Activated CD8-positive, alpha-beta memory T cell treated with anti-CD3 and anti-CD28 coated beads for 48 hours (primary cell): ENCODE data around the gene F12.
"Not testable (repeated sequence)": the region's sequence is repeated elsewhere in the genome, so short reads cannot be mapped to it uniquely, and the experiment has no call there.

Experiments
- DNase-seq, 3 experiments: peaks; one replicate each; pipeline ENCODE4 v3.0.0-alpha.2; 2020; ENCODE audit warnings: low read depth in 2 of 3, low spot score in 2 of 3

F12 gene

DNA sequence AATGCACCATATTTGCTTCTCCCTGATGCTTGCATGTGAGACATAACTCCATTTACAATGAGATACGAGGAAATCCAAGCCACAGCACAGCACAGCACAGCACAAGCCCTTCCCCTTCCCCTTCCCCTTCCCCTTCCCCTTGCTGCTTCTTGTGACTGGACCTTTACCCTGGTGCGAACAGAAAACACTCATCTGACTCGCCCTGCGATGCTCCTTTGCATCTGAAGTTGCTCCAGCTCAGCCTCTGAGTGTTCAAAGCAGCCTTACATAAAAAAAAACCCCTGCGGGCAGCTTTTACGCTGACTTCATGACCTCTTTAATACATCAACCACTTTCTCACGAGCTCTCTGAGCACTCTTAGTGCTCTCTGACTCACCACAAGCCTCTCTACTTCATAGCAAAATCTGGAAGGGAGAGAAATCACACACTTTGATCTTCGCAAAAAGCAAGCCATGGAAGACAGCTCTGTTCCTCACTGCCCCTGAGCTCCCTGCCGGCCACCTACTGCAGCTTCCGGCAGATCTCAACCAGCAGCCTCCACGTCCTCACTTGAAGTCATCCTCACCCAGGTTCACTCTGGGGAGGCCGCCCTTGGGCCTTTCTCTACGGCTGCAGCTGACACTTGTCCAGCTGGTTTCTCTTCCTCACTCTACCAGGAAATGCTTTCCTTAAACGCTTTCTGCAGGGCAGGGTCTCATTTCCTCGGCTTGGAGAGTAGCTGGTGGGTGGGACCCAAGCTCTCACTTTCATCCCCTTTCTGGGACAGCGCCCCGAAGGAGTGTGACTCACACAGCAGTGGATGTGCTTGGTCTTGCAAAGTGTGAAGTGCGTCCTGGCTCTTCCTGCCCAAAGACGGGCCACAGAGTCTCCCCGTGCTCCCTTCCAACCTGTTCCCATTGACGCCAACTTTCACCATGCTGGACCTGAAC, 19.9 kb downstream of the F12 start:
- no peak for DNase-seq

DNA sequence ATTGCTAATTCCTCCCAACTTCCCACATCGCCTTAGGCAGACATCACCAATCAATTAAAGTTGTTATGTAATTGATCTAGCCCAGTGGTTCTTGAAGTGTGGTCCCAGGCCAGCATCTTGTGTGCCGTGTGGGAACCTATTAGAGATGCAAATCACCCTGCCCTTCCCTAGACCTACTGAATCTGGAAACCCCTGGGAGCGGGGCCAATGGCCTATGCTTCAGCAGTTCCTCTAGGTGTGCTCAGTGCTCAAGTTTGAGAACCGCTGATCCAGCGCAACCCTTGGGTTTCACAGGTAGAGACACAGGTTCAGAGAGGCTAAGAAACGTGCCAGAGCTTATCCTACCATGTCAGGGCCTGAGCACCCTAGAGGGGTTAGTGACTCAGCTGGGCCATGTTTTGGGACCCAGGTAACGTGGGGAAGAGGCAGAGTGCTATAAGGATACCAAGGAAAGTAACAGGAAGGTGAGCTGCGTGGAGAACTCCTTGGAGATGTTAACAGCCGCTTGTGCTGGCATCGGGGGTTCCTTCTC, 20.8 kb downstream of the F12 start:
- no peak for DNase-seq

DNA sequence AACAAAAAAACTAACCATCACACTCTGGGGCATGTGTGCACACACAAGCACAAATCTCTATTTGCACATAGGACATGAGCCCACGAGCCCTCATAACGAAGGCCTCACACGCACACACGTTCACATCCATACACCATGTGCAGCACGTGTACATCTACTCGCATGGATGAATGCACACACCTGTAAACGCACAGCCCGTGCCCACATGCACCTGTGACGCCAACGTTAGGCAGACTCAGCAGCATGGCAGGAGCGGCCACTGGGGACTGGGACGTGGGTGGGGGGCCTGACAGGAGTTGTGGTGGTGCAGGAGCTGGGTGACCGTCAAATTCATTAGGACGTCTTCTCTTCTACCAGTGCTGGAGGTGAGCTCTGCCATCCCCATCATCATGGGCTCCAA, 22.0 kb downstream of the F12 start:
- no peak for DNase-seq

DNA sequence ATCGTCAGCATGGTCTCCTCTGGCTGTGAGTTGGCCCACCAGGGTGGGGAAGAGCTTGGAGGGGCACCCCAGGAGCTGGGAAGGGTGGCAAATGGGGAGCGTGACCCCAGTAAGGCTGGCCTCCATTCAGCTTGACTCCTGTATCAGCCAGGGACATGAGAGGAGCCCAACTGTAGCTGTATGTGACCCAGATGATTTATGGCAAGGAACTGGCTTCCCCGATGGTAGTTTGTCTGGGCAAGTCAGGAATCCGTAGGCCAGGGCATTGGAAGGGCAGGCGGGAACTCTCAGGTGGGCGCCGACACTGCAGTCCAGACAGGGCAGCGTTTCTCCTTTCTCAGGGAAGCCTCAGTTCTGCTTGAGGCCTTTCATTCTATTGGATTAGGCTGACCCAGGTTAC, 22.8 kb downstream of the F12 start:
- no peak for DNase-seq

DNA sequence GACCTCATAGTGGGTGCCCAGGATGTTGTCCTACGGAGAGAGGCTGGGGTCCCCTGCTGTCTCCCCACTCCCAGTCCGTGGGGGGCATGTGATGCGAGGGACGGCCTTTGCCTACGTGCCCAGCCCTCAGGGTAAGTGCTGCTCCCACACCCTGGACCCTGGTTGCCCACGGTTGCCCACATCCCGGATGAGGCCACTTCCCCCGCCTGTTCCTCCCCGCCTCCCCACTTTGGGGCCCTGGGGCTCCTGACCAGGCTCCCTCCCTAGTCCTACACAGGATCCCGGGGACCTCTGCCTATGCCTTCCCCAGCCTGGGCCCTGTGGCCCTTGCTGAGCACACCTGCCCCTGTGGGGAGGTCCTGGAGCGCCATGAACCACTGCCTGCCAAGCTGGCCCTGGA, 23.6 kb downstream of the F12 start:
- DNase-seq = no peak

DNA sequence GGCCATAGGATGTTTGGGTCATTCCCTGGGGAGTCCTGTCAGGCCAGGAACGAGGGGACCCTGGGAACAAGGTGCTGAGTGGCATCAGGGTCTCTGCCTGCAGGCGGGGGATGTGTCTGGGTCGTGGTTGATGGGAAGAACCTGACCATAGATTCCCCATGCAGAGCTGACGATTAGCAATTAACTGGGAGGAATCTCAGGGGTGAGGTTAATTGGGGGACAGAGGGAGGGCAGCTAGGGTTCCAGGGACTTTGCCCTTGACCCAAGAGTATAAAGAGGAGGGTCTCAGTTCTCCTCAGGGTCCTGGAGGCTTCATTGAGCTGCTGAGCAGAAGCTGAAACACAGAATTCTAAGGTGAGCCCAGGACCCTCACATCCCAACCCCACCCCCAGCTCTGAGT, 25.2 kb downstream of the F12 start, which contains the start of gene SLC34A1:
SLC34A1 (plus strand) TSS at position 301 of the 400 bp plus-strand sequence. CDS start 1,308 bp downstream, outside the sequence.
- DNase-seq = no peak

DNA sequence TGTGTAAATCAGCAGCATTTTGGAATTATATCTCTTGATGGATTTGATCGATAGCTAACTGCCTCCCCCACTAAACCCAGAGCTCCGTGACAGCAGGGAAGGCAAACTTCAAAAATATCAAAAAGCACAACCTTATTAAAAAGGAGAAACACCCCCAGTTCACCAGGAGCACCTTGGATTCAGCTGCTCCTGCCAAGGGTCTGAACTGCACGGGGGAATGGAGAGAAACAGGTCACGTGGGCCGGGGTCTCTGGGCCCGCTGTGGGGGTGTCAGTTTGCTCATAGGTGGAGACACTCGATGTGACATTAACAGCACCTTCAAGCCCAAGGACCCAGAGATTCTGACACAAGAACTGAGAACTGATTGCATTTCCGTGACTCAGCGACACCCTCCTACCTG, 26.2 kb downstream of the F12 start:
- no peak for DNase-seq

DNA sequence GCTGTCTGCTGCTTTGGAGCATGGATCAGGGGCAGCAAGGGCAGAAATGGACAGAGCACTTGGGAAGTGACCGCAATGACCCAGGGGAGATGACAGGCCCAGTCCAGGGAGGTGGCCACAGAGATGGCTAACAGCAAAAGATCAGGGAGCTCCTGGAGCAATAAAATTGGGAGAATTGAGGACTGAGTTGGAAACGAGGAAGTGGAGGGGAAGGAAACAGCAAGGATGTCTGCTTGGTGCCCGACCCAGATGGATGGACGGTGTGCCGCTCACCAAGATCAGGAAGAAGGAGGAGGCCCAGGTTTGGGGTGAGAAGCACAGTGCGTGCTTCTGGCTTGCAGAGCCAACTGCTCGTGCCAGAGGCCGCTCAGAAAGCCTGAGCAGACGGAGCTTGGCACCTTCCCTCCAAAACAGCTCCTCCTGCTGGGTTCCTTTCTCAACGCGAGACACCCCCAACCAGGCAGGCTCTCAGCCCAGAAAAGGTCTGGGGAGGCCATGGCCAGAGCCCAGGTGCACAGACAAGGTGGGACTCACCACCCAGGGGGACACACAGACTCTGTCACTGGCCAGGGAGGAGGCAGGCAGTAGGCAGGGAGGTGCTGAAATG, 26.8 kb downstream of the F12 start:
- DNase-seq = no peak

DNA sequence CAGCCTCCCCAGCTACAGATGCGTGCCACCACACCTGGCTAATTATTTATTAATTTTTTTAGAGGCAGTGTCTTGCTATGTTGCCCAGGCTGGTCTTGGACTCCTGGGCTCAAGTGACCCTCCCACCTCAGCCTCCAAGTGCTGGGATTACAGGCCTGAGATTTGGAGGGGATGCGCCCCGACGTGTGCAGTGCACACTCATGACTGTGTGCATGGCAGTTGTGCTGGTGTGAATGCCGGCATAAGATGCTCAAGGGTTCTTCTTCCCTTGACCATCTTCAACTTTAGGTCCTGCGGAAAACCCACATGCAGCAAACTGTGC, 28.6 kb downstream of the F12 start:
- no peak for DNase-seq

DNA sequence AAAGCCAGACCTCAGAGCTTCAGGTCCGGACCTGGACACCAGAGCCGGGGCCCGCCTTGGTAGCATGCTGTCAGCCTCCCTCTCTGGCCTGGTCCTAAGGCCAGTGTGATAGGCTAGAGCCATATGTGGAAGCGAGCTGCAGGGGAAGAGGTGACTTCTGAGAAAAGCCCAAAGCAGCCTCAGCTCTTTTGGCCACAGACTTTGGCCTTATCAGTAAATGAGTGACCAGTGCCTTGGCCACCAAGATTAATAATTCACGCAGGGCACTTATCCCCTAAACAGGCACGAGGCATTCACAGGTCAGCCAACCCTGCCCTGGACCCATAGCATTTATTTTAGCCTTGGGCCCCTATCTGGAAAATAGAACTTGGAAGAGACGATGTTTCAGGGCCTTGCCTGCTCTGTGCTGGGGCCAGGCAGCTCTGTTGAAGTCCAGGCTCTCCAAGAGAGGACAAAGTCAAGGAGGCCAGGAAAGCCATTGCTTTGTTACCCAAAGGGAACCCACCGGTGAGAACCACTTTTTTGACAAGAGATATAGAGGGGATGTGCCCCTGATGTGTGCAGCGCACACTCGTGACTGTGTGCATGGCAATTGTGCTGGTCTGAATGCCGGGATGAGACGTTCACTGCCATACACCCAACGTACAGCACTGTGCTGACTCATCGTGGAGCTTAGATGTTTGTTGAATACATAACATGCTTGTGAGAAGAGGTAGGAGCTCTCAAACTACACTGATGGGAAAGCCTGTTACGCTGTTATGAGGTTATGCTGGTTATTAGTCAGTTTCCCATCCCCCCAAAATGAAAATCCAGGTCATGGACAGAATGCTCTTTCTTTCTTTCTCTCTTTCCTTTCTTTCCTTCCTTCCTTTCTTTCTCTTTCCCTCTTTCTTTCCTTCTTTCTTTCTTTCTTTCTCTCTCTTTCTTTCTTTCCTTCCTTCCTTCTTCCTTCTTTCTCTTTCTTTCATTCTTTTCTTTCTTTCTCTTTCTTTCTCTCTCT, 30.2 kb downstream of the F12 start:
- no peak for DNase-seq

DNA sequence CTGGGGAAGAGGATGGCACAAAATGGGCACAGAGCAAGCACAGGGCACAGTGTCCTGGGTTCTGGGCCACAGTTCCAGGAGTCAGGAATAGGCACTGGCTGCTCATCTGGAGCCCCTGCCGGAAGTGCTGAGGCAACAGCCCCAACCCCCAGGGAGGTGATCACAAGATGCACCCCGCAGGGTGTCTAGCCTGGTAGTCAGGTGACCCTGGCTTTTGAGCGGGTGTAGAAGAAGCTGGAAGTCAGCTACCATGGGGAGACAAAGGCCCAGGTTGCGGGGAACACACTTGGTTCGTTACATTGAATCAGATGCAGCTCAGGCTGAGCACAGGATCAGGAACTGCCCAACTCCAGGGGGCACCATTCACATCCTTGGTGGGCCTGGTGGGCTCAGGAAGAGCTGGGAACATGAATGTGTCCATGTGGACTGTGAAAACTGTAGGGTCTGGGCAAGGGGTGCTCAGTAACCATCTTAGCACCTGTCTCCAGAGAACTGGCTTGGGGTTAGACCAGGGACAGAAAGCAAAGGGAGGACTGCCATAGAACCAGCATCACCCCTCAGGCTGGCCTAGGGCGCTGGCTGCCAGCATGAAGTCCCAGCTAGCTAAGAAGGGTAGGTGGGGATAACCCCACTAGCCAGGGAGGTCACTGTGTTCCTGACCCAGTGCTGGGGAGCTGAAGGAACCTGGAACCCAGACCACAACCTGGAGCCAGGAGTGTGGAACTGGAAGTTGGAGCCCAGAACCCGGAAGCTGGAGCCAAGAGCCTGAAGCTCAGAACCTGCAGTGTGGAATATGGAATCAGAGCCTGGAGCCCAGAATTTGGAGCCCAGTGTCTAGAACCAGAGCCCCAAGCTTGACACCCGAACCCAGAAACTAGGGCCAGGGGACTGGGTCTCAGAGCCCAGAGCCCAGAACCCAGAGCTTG, 31.2 kb downstream of the F12 start:
- no peak for DNase-seq

DNA sequence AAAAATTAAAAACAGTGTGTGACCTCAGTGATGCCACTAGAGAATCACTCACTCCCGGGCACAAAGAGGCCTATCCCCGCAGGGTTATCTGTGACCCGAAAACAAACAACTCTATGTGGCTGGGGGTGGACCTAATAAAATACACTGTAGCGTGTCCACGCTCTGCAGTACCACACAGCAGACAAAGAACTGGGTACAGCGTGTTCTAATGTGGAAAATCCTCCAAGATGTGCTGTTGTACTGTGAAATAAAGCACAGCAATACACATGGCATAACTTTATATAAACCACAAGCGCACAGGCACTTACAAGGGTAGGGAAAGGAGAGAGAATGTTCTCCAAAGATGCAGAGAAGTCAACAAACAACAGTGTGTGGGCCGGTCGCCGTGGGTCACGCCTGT, 33.3 kb downstream of the F12 start:
- no peak for DNase-seq

DNA sequence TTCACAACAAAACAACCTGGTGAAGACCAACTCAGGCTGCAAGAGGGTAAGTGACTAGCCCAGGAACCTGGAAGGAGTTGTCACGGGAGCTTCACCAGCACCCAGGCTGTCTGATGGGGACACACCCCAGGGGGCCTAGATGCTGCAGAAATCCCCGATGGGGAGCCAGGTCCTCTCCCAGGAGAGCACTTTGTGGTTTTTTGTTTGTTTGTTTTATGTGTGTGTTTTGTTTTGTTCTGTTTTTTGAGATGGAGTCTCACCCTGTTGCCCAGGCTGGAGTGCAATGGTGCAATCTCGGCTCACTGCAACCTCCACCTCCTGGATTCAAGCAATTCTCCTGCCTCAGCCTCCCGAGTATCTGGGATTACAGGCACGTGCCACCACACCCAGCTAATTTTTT, 33.8 kb downstream of the F12 start:
- DNase-seq = not testable (repeated sequence)

DNA sequence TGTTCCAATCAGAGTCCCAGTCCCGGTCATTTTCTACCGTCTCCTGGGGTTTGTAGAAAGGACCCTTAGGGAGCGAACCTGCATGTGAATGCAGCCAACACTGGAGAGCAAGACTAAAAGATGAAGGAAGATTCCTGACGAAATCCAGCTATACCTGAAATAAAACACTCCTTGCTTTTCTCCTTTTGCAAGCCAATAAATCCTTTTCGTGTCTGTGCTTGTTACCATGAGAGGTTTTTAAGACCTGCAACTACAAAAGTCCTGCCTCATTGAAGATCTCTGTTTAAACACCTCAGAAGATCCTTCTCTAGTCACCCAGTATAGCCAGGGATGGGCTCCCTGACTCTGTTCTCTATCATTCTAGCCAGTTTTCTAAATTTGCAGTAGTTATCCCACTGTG, 35.2 kb downstream of the F12 start:
- DNase-seq = no peak

DNA sequence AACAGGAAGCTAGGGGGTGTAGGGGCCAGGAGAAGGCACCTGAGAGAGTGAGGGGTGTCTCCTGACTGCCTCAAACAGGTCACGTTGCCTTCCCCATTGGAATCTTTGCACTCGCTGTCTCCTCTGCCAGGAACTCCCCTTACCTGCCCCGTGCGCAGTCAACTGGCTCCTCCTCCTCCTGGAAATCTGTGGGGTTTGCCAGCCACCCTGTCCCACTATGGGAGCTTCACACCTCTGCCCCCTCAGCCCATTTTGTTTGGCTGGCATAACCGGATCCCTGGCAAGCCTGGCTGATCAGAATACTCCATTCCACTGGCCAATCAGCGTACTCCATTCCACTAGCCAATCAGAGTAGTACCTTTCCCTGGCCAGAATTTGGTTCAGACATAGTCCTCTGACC, 35.6 kb downstream of the F12 start:
- no peak for DNase-seq

DNA sequence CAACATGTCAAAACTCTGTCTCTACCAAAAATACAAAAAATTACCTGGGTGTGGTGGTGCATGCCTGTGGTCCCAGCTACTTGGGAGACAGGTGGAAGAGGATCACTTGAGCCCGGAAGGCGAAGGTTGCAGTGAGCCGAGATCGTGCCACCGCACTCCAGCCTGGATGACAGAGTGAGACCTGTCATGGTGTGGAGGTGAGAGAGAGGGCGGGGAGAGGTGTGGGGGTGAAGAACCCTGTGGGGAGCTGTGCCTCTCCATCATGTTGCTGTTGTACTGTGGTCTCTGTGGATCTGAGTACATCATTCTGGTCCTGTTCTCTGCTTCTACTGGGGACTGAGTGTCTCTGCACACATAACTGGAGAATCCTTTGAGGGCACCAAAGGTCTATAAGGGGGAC, 36.5 kb downstream of the F12 start:
- no peak for DNase-seq

DNA sequence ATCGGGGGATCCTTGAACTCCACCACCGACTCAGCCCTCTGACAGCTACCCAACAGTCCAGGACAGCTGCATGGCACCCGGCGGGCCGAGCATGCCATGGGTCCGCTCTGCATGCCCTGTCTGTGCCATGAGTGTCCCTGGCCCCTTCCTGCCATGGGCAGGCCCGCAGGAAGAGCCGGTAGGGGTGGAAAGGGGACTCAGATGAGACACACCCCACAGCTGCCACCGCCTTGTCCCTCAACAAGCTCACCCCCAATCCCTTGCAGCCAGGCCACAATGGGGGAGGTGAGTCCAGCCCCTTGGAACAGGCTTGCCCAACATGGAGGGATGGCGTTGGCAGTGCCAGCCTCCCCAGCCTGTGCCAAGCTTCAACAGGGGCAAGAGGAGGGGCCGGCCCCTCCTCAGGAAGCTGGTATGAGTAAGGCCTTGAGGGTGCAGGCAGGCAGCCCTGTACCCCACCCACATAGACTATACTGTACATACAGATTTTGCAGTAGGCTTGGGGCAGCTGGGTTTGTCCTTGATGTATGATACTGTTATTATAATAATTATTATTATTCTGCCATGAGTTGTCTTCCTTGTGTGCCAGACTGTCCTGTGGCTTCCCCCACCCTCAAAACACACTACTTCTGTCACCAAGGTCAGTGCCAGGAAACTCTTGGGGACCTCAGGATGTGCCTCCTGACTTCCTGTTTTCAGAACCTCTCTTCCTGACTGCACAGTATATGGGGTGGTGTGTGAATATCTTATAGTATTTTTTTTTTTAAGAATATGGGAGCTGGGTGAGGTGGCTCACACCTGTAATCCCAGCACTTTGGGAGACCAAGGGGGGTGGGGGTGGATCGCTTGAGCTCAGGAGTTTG, 37.1 kb downstream of the F12 start:
- DNase-seq = no peak

DNA sequence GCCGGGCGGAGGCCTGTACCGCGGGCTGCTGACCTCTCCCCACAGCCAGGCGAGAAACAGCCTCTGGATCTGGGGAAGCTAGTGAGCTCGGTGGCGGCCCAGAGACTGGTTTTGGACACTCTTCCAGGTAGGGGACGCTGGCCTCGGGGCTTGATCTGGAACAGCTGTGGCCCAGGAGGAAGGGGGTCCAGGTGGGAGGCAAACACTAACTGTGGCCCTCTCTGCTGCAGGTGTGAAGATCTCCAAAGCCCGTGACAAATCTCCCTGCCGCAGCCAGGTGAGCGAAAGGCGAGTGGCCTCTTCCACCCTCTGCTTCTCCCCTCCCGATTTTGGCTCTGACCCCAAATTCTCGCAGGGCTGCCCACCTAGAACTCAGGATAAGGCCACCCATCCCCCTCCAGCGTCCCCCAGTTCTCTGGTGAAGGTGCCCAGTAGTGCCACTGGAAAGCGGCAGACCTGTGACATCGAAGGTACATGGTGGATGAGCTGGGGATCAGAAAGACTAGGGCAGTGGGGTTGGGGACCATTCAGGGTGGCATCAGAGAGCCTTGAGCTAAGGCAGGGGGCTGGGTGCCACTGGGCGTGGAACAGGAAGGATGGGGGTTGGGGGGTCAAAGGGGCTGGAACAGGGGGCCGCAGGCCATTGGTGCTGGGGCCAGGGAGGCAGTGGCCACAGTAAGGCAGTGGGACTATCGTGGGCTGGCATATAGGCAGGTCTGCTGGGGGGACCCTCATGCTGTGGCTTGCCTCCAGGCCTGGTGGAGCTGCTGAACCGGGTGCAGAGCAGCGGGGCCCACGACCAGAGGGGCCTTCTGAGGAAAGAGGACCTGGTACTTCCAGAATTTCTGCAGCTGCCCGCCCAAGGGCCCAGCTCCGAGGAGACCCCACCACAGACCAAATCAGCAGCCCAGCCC, 38.0 kb downstream of the F12 start:
- DNase-seq = no peak
